ENCODE results near the gene PCNT. TPM values are rescaled to one million over a fixed set of nuclear protein-coding genes. Genes with fewer than 3 reads are reported as not detected.

The PCNT gene
- total RNA-seq, 1 experiment from 2014 or later = 38.4 TPM

- peaks cover 5% of the 10 kb centered on the region for H3K36me3 Mint-ChIP-seq (ENCODE audit: insufficient read depth, unreplicated experiment)
- Histone ChIP-seq H3K36me3 (ENCODE audit: control insufficient read depth, insufficient read depth, low read length) (no peaks in the 10 kb centered on the region), H3K27me3 (replicated peaks; ENCODE audit: control insufficient read depth, insufficient read depth, low read length) (no peaks in the 10 kb centered on the region), H3K4me3 (ENCODE audit: low read depth, low read length) (no peak overlapping the region), H3K4me1 (no peaks in the 10 kb centered on the region), H3K9me3 (no peaks in the 10 kb centered on the region)
- CTCF ChIA-PET = no interaction called here
- POLR2A ChIA-PET = no interaction called here
- H3K4me1 Mint-ChIP-seq (ENCODE audit: low read depth, unreplicated experiment) = no peaks in the 10 kb centered on the region
- H3K27ac Mint-ChIP-seq (ENCODE audit: unreplicated experiment) = no peak overlapping the region
- H3K9me3 Mint-ChIP-seq (ENCODE audit: unreplicated experiment) = no peaks in the 10 kb centered on the region
- no TSS peak for BruUV-seq (replicated peaks)
- intact Hi-C loops (cut with micrococcal nuclease; ENCODE audit: unreplicated experiment) = no loop called here
- DNase-seq = no peak
- H3K27me3 Mint-ChIP-seq (ENCODE audit: insufficient read depth, unreplicated experiment) = no peaks in the 10 kb centered on the region
- TF ChIP-seq CTCF (IDR thresholded peaks at IDR 0.05; ENCODE audit: insufficient read depth in 1 of 2, low read depth in 1 of 2, low read length in 1 of 2, severe bottlenecking in 1 of 2, unreplicated experiment in 1 of 2) = no peak
- no peak overlapping the region for H3K4me3 Mint-ChIP-seq (ENCODE audit: unreplicated experiment)
These were observed 22.2 kb upstream of the PCNT start for GRCh38 chr21:46301759-46302158.

DNA sequence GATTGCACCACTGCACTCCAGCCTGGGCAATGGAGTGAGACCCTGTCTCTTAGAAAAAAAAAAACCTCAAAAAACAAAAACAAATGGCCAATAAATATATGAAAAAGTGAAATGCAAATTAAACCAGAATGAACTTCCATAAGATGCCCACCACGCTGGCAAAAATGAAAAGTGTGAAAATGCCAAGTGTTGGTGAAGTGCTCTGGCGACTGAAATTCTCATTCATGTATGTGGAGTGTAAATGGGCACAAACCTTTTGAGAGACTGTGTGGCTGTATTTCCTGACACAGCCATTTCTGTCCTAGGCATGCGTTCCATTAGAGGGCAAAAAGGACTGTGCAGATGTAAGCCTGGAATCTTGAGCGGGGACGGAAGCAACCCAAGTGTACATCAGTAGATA is 19.5 kb upstream of the PCNT start:
- Histone ChIP-seq H3K4me3 (ENCODE audit: low read depth, low read length) (no peak overlapping the region), H3K9me3 (no peaks in the 10 kb centered on the region), H3K27me3 (replicated peaks; ENCODE audit: control insufficient read depth, insufficient read depth, low read length) (no peaks in the 10 kb centered on the region), H3K4me1 (no peaks in the 10 kb centered on the region), H3K36me3 (ENCODE audit: control insufficient read depth, insufficient read depth, low read length) (no peaks in the 10 kb centered on the region)
- ChIA-PET CTCF (no interaction called here), POLR2A (no interaction called here)
- no peak overlapping the region for H3K4me3 Mint-ChIP-seq (ENCODE audit: unreplicated experiment)
- BruUV-seq (replicated peaks) = no TSS peak
- no peak for DNase-seq
- peaks cover 5% of the 10 kb centered on the region for H3K36me3 Mint-ChIP-seq (ENCODE audit: insufficient read depth, unreplicated experiment)
- TF ChIP-seq CTCF (IDR thresholded peaks at IDR 0.05; ENCODE audit: insufficient read depth in 1 of 2, low read depth in 1 of 2, low read length in 1 of 2, severe bottlenecking in 1 of 2, unreplicated experiment in 1 of 2) = no peak
- H3K27ac Mint-ChIP-seq (ENCODE audit: unreplicated experiment) = no peak overlapping the region
- no peaks in the 10 kb centered on the region for H3K9me3 Mint-ChIP-seq (ENCODE audit: unreplicated experiment)
- H3K27me3 Mint-ChIP-seq (ENCODE audit: insufficient read depth, unreplicated experiment) = no peaks in the 10 kb centered on the region
- intact Hi-C loops (cut with micrococcal nuclease; ENCODE audit: unreplicated experiment) = no loop called here
- H3K4me1 Mint-ChIP-seq (ENCODE audit: low read depth, unreplicated experiment) = no peaks in the 10 kb centered on the region

DNA sequence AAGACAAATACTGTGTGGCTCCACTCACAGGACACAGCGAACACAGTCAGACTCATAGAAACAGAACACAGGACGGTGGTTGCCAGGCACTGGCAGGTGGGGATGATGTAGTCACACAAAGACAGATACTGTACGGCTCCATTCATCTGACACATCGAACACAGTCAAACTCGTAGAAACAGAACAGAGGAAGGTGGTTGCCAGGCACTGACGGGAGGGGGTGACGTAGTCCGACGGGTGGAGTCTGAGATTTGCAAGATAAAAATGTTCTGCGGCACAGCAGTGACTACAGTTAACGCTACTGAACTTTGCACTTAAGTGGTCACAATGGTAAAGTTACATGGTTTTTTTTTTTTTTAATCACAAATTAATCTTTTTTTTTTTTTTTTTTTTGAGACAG is 19.0 kb upstream of the PCNT start:
- Histone ChIP-seq H3K36me3 (ENCODE audit: control insufficient read depth, insufficient read depth, low read length) (no peaks in the 10 kb centered on the region), H3K4me3 (ENCODE audit: low read depth, low read length) (no peak overlapping the region), H3K4me1 (no peaks in the 10 kb centered on the region), H3K9me3 (no peaks in the 10 kb centered on the region), H3K27me3 (replicated peaks; ENCODE audit: control insufficient read depth, insufficient read depth, low read length) (no peaks in the 10 kb centered on the region)
- Mint-ChIP-seq H3K4me1 (ENCODE audit: low read depth, unreplicated experiment) (no peaks in the 10 kb centered on the region), H3K36me3 (ENCODE audit: insufficient read depth, unreplicated experiment) (peaks cover 5% of the 10 kb centered on the region), H3K27ac (ENCODE audit: unreplicated experiment) (no peak overlapping the region), H3K4me3 (ENCODE audit: unreplicated experiment) (no peak overlapping the region), H3K27me3 (ENCODE audit: insufficient read depth, unreplicated experiment) (no peaks in the 10 kb centered on the region), H3K9me3 (ENCODE audit: unreplicated experiment) (no peaks in the 10 kb centered on the region)
- DNase-seq = no peak
- BruUV-seq (replicated peaks) = no TSS peak
- POLR2A ChIA-PET = no interaction called here
- intact Hi-C loops (cut with micrococcal nuclease; ENCODE audit: unreplicated experiment) = no loop called here
- CTCF ChIA-PET = no interaction called here
- no peak for TF ChIP-seq CTCF (IDR thresholded peaks at IDR 0.05; ENCODE audit: insufficient read depth in 1 of 2, low read depth in 1 of 2, low read length in 1 of 2, severe bottlenecking in 1 of 2, unreplicated experiment in 1 of 2)
